GM15510 (cell line): ENCODE measurements around the gene REEP1.

Source experiments
- POLR2A ChIP-seq: IDR thresholded peaks from 3 replicates; pipeline ENCODE4 v1.6.1; 2011; ENCODE audit warnings: borderline replicate concordance; ENCODE audit not compliant: insufficient read length; ENCODE audit errors: extremely low read depth

The REEP1 gene

GRCh38 chr2:86360776-86361175 is 23.4 kb upstream of the REEP1 start:
- TF ChIP-seq POLR2A, result no peak

GRCh38 chr2:86358957-86359356 is 21.5 kb upstream of the REEP1 start:
- no peak for TF ChIP-seq POLR2A

- TF ChIP-seq POLR2A, result no peak
Observed at GRCh38 chr2:86357392-86357963, 20.1 kb upstream of the REEP1 start.

GRCh38 chr2:86352727-86353221 is 15.3 kb upstream of the REEP1 start:
- no peak for TF ChIP-seq POLR2A

- TF ChIP-seq POLR2A, result no peak
Observed at GRCh38 chr2:86352137-86352726, 14.8 kb upstream of the REEP1 start.

GRCh38 chr2:86350751-86351150 is 13.3 kb upstream of the REEP1 start:
- no peak for TF ChIP-seq POLR2A

GRCh38 chr2:86347401-86347800 is 10.0 kb upstream of the REEP1 start:
- TF ChIP-seq POLR2A, result no peak

- TF ChIP-seq POLR2A, result no peak
Observed at GRCh38 chr2:86344404-86344803, 7.0 kb upstream of the REEP1 start.

GRCh38 chr2:86342488-86342887 is 5.1 kb upstream of the REEP1 start:
- no peak for TF ChIP-seq POLR2A

- TF ChIP-seq POLR2A, result no peak
Observed at GRCh38 chr2:86341470-86341869, 4.0 kb upstream of the REEP1 start.

GRCh38 chr2:86338778-86339295 is 1.4 kb upstream of the REEP1 start:
- TF ChIP-seq POLR2A, result no peak

GRCh38 chr2:86336675-86337243 is 667 bp downstream of the REEP1 start:
- TF ChIP-seq POLR2A, result no peak

- TF ChIP-seq POLR2A, result no peak
Observed at GRCh38 chr2:86335865-86336674, 1.4 kb downstream of the REEP1 start.

GRCh38 chr2:86333378-86333777 is 4.0 kb downstream of the REEP1 start:
- TF ChIP-seq POLR2A, result no peak

GRCh38 chr2:86332654-86333053 is 4.8 kb downstream of the REEP1 start:
- TF ChIP-seq POLR2A, result no peak
